GM19240 (cell line): ENCODE measurements around the gene SRXN1.

Source experiments
- DNase-seq: peaks from one replicate; pipeline ENCODE4 v3.0.0; 2011; ENCODE audit warnings: low spot score; ENCODE audit not compliant: insufficient read length

SRXN1 gene

GRCh38 chr20:635893-636338 is 17.1 kb downstream of the SRXN1 start:
- DNase-seq = no peak

GRCh38 chr20:635028-635892 is 17.7 kb downstream of the SRXN1 start:
- no peak for DNase-seq

GRCh38 chr20:634148-634925 is 18.7 kb downstream of the SRXN1 start:
- DNase-seq = no peak

GRCh38 chr20:631101-631500 is 21.9 kb downstream of the SRXN1 start:
- DNase-seq = no peak

- DNase-seq = no peak
Measured at GRCh38 chr20:626579-626978, 26.4 kb downstream of the SRXN1 start.

GRCh38 chr20:625360-625932 is 27.6 kb downstream of the SRXN1 start:
- no peak for DNase-seq

GRCh38 chr20:623704-624103 is 29.3 kb downstream of the SRXN1 start:
- no peak for DNase-seq

GRCh38 chr20:623021-623420 is 30.0 kb downstream of the SRXN1 start:
- no peak for DNase-seq

- DNase-seq = no peak
Measured at GRCh38 chr20:622161-622560, 30.8 kb downstream of the SRXN1 start.

- no peak for DNase-seq
Measured at GRCh38 chr20:621125-621756, 31.8 kb downstream of the SRXN1 start.

- no peak for DNase-seq
Measured at GRCh38 chr20:620246-620645, 32.8 kb downstream of the SRXN1 start.

GRCh38 chr20:618980-619379 is 34.0 kb downstream of the SRXN1 start:
- no peak for DNase-seq

- no peak for DNase-seq
Measured at GRCh38 chr20:617934-618690, 34.9 kb downstream of the SRXN1 start.

GRCh38 chr20:615514-615913 is 37.5 kb downstream of the SRXN1 start:
- DNase-seq = no peak

GRCh38 chr20:611843-612185 is 41.2 kb downstream of the SRXN1 start:
- DNase-seq = no peak

- DNase-seq = no peak
Measured at GRCh38 chr20:611047-611842, 41.8 kb downstream of the SRXN1 start.

GRCh38 chr20:610130-611046 is 42.6 kb downstream of the SRXN1 start, which contains the start of gene TCF15:
Gene TCF15, minus strand, starts transcription at chr20:610309. Its CDS starts 72 bp downstream, at chr20:610237.
- DNase-seq = no peak

GRCh38 chr20:609371-609964 is 43.5 kb downstream of the SRXN1 start:
- no peak for DNase-seq

GRCh38 chr20:608970-609369 is 44.0 kb downstream of the SRXN1 start:
- no peak for DNase-seq
